Chondrocyte (in vitro differentiated cells): Measurements from ENCODE around the gene KAT8. TPM values are rescaled to one million over a fixed set of nuclear protein-coding genes. Genes with fewer than 3 reads are reported as not detected.
A peak's percentile ranks its signal among the peaks of the same experiment; 100 is the strongest.

Experiments
- DNase-seq: peaks from one replicate; pipeline ENCODE4 v3.0.0; 2021; ENCODE audit warnings: mixed read lengths, low spot score
- H3K27ac Mint-ChIP-seq: one replicate; pipeline ENCODE4 v1.8.0; 2021; ENCODE audit warnings: mild to moderate bottlenecking, moderate library complexity, mixed read lengths; ENCODE audit not compliant: unreplicated experiment
- H3K27me3 Mint-ChIP-seq: 2 replicates; pipeline ENCODE4 v1.8.0; 2021; ENCODE audit warnings: low read depth, mixed read lengths
- H3K36me3 Mint-ChIP-seq: 2 replicates; pipeline ENCODE4 v1.8.0; 2021; ENCODE audit warnings: low read depth, mixed read lengths
- H3K4me1 Mint-ChIP-seq: 2 replicates; pipeline ENCODE4 v1.8.0; 2021; ENCODE audit warnings: low read depth, mild to moderate bottlenecking, mixed read lengths
- H3K4me3 Mint-ChIP-seq: one replicate; pipeline ENCODE4 v1.8.0; 2021; ENCODE audit warnings: mild to moderate bottlenecking, moderate library complexity, mixed read lengths; ENCODE audit not compliant: unreplicated experiment
- H3K9me3 Mint-ChIP-seq: 2 replicates; pipeline ENCODE4 v1.8.0; 2021; ENCODE audit warnings: low read depth, mixed read lengths
- total RNA-seq: library from RNA; stranded (reverse); gene quantifications from 3 replicates; pipeline ENCODE4 v1.2.1, GENCODE V29; 2021
- TF ChIP-seq, protein P1 (sequence below): fragments of 200-600 bp; sonication (generic); IDR thresholded peaks from 2 replicates; pipeline ENCODE4 v1.5.0; 2021; ENCODE audit warnings: antibody characterized with exemption, mild to moderate bottlenecking, moderate library complexity

The KAT8 gene
- total RNA-seq, 1 donor from 2014 or later, result 34.7 TPM

DNA sequence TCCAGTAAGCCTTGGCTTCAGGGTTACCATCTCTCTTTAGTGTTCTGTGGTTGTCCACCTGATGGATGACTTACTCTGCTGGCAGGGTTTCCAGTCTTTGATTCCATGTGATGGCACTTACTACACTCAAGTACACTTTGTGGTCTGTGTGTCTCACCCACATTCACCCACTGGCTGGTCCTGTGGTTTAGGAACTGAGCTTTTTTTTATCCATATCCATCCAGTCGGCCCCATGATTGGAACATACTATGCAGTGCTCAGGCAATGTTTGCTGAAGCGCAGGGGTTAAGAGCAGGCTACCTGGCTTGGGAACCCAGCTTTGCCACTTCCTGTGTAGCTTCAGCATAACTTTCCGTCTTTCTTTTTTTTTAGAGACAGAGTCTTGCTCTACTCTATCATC lies 59.7 kb downstream of the KAT8 start:
- Mint-ChIP-seq H3K4me3 (no peak overlapping the region), H3K36me3 (peaks cover 5% of the 10 kb centered on the region), H3K27me3 (no peaks in the 10 kb centered on the region), H3K9me3 (no peaks in the 10 kb centered on the region), H3K4me1 (peaks cover 18% of the 10 kb centered on the region), H3K27ac (no peak overlapping the region)
- no peak for DNase-seq
- TF ChIP-seq, protein P1, sequence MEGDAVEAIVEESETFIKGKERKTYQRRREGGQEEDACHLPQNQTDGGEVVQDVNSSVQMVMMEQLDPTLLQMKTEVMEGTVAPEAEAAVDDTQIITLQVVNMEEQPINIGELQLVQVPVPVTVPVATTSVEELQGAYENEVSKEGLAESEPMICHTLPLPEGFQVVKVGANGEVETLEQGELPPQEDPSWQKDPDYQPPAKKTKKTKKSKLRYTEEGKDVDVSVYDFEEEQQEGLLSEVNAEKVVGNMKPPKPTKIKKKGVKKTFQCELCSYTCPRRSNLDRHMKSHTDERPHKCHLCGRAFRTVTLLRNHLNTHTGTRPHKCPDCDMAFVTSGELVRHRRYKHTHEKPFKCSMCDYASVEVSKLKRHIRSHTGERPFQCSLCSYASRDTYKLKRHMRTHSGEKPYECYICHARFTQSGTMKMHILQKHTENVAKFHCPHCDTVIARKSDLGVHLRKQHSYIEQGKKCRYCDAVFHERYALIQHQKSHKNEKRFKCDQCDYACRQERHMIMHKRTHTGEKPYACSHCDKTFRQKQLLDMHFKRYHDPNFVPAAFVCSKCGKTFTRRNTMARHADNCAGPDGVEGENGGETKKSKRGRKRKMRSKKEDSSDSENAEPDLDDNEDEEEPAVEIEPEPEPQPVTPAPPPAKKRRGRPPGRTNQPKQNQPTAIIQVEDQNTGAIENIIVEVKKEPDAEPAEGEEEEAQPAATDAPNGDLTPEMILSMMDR, result no peak

DNA sequence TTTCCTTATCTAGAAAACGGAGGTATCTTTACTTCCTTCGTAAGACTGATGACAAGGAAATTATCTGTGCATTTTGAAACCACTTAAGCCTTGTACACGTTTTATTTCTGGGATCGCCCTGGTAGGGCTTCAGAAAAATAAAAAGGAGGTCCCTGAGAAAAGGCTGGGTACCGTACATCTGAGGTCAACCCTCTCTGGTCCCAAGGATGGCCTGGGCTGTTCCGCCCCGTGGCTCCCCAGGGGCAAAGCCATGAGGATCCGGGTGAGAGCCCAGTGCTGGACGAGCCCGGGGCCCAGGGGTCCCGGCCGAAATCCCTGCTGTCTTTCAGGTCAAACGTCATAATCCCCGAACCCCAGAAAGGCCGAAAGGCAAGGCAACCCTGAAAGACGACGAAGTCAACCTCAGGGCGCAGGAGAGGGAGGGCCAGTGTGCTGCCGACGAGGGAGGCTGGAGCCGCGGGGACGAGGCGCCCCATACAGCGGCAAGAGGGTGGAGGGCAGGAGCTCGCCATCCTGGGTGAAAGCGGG lies 61.8 kb downstream of the KAT8 start:
- no peak for DNase-seq
- Mint-ChIP-seq H3K36me3 (peaks cover 21% of the 10 kb centered on the region), H3K27ac (peak overlapping the region; percentile 100), H3K4me1 (peaks cover 38% of the 10 kb centered on the region), H3K9me3 (no peaks in the 10 kb centered on the region), H3K27me3 (no peaks in the 10 kb centered on the region), H3K4me3 (peak overlapping the region; percentile 96)
- TF ChIP-seq, protein P1, result no peak

- no peaks in the 10 kb centered on the region for H3K27me3 Mint-ChIP-seq
- no peaks in the 10 kb centered on the region for H3K9me3 Mint-ChIP-seq
- DNase-seq, result peak; percentile 95
- peak within 1 kb of the TSS; percentile 100 for H3K27ac Mint-ChIP-seq
- H3K36me3 Mint-ChIP-seq, result peaks cover 25% of the 10 kb centered on the region
- H3K4me1 Mint-ChIP-seq, result peaks cover 42% of the 10 kb centered on the region
- peak within 1 kb of the TSS; percentile 96 for H3K4me3 Mint-ChIP-seq
- TF ChIP-seq, protein P1, result no peak
Measured at GRCh38 chr16:31179747-31180459, 62.4 kb downstream of the KAT8 start, which contains the start of gene FUS. Gene FUS (plus strand): TSS chr16:31180139. CDS start chr16:31180215, 76 bp downstream.

Other genes starting within 250 kb of the KAT8 start
- 34.6 to 37.5 TPM (median 37.3 TPM) in 3 replicates for gene BCL7C, start 223.6 kb upstream of the KAT8 start, total RNA-seq
- gene CTF1, start 221.1 kb upstream of the KAT8 start, total RNA-seq, result 3.7 to 5.7 TPM (median 4.2 TPM) in 3 replicates
- 19.4 to 21.5 TPM (median 20.5 TPM) in 3 replicates for gene FBXL19, start 194.1 kb upstream of the KAT8 start, total RNA-seq
- 10.3 to 16.0 TPM (median 15.6 TPM) in 3 replicates for gene ORAI3, start 168.6 kb upstream of the KAT8 start, total RNA-seq
- gene SETD1A, start 159.9 kb upstream of the KAT8 start, total RNA-seq, result 15.0 to 18.0 TPM (median 15.8 TPM) in 3 replicates
- gene HSD3B7, start 132.5 kb upstream of the KAT8 start, total RNA-seq, result 10.8 to 12.4 TPM (median 12.3 TPM) in 3 replicates
- 1.4 to 4.0 TPM (median 1.7 TPM) in 3 replicates for gene STX1B, start 107.0 kb upstream of the KAT8 start, total RNA-seq
- gene STX4, start 84.1 kb upstream of the KAT8 start, total RNA-seq, result 43.4 to 54.1 TPM (median 48.0 TPM) in 3 replicates
- gene ZNF668, start 43.4 kb upstream of the KAT8 start, total RNA-seq, result 14.1 to 18.9 TPM (median 15.2 TPM) in 3 replicates
- gene ZNF646, start 43.2 kb upstream of the KAT8 start, total RNA-seq, result 13.8 to 17.3 TPM (median 15.2 TPM) in 3 replicates
- gene PRSS53, start 28.7 kb upstream of the KAT8 start, total RNA-seq, result 3.3 to 7.0 TPM (median 5.9 TPM) in 3 replicates
- 167 to 199 TPM (median 193 TPM) in 3 replicates for gene VKORC1, start 22.9 kb upstream of the KAT8 start, total RNA-seq
- 36.3 to 44.5 TPM (median 41.9 TPM) in 3 replicates for gene BCKDK, start 9.3 kb upstream of the KAT8 start, total RNA-seq
- not detected in 3 replicates for gene PRSS8, start 18.1 kb downstream of the KAT8 start, total RNA-seq
- gene PRSS36, start 32.4 kb downstream of the KAT8 start, total RNA-seq, result 0.35 to 0.39 TPM in 2 of 3 replicates, not detected in the other
- 226 to 414 TPM (median 231 TPM) in 3 replicates for gene FUS, start 62.5 kb downstream of the KAT8 start, total RNA-seq
- gene PYCARD, start 85.1 kb downstream of the KAT8 start, total RNA-seq, result 2.7 to 2.9 TPM (median 2.8 TPM) in 3 replicates
- not detected in 3 replicates for gene TRIM72, start 96.5 kb downstream of the KAT8 start, total RNA-seq
- not detected in 3 replicates for gene PYDC1, start 99.5 kb downstream of the KAT8 start, total RNA-seq
- gene ITGAM, start 142.3 kb downstream of the KAT8 start, total RNA-seq, result not detected in 3 replicates
- gene ITGAX, start 237.5 kb downstream of the KAT8 start, total RNA-seq, result not detected in 3 replicates